Caco-2 (cell line): ENCODE data around the gene RAI1. TPM values are rescaled to one million over a fixed set of nuclear protein-coding genes. Genes with fewer than 3 reads are reported as not detected.

ENCODE experiments used
- BruUV-seq: library from RNA; stranded (reverse); fragments of 400-500 nt; replicated peaks from 2 replicates; lab custom pipeline; 2021; lab: Mats Ljungman, UMichigan
- CTCF ChIA-PET: fragments of 300-600 bp; sonication (Branson Sonifier 250); formaldehyde crosslinking; loops from one replicate; lab custom pipeline; 2022; ENCODE audit warnings: antibody characterized with exemption; lab: Charles Lee
- POLR2A ChIA-PET: fragments of 300-600 bp; sonication (Branson Sonifier 250); formaldehyde crosslinking; loops from one replicate; lab custom pipeline; 2022; ENCODE audit warnings: antibody characterized with exemption; lab: Charles Lee
- DNase-seq, 2 experiments: peaks; one replicate each; pipeline versions ENCODE4 v3.0.0 to v3.0.0-alpha.2; 2020 to 2022
- H3K27me3 ChIP-seq: replicated peaks from 2 replicates; pipeline ENCODE4 v1.6.0; 2011; ENCODE audit warnings: low read length; ENCODE audit not compliant: control insufficient read depth, insufficient read depth
- H3K36me3 ChIP-seq: 2 replicates; pipeline ENCODE4 v1.5.1; 2011; ENCODE audit warnings: low read length; ENCODE audit not compliant: control insufficient read depth, insufficient read depth
- H3K4me1 ChIP-seq: fragments of 250-450 bp; sonication (Bioruptor Pico); 2 replicates; pipeline ENCODE4 v1.5.1; 2020; ENCODE audit warnings: mild to moderate bottlenecking
- H3K4me3 ChIP-seq: 2 replicates; pipeline ENCODE4 v1.5.1; 2011; ENCODE audit warnings: low read depth, mild to moderate bottlenecking, control low read depth, low read length
- H3K9me3 ChIP-seq: fragments of 250-450 bp; sonication (Bioruptor Pico); 2 replicates; pipeline ENCODE4 v1.5.1; 2020; ENCODE audit warnings: mild to moderate bottlenecking, moderate library complexity
- H3K27ac Mint-ChIP-seq: one replicate; pipeline ENCODE4 v1.8.0; 2022; ENCODE audit warnings: mixed read lengths; ENCODE audit not compliant: unreplicated experiment
- H3K27me3 Mint-ChIP-seq: one replicate; pipeline ENCODE4 v1.8.0; 2022; ENCODE audit warnings: mixed read lengths; ENCODE audit not compliant: insufficient read depth, unreplicated experiment
- H3K36me3 Mint-ChIP-seq: one replicate; pipeline ENCODE4 v1.8.0; 2022; ENCODE audit warnings: mild to moderate bottlenecking, mixed read lengths; ENCODE audit not compliant: insufficient read depth, unreplicated experiment
- H3K4me1 Mint-ChIP-seq: one replicate; pipeline ENCODE4 v1.8.0; 2022; ENCODE audit warnings: low read depth, mixed read lengths; ENCODE audit not compliant: unreplicated experiment
- H3K4me3 Mint-ChIP-seq: one replicate; pipeline ENCODE4 v1.8.0; 2022; ENCODE audit warnings: mild to moderate bottlenecking, moderate library complexity, mixed read lengths; ENCODE audit not compliant: unreplicated experiment
- H3K9me3 Mint-ChIP-seq: one replicate; pipeline ENCODE4 v1.8.0; 2022; ENCODE audit warnings: mixed read lengths; ENCODE audit not compliant: unreplicated experiment
- CTCF ChIP-seq, 2 experiments: fragments of 200-600 bp in 1 of 2; IDR thresholded peaks; 1 replicate in 1 of 2; 2 replicates in 1 of 2; pipeline versions ENCODE4 v1.5.1 to v1.8.0; 2011 to 2022; ENCODE audit warnings: antibody characterized with exemption in 1 of 2, control low read depth in 1 of 2, inconsistent platforms in 1 of 2, low read depth in 1 of 2, low read length in 1 of 2, mild to moderate bottlenecking in 1 of 2, moderate library complexity in 1 of 2; ENCODE audit not compliant: insufficient read depth in 1 of 2, severe bottlenecking in 1 of 2, unreplicated experiment in 1 of 2
- intact Hi-C: fragments of 100-400 bp; cut with micrococcal nuclease; formaldehyde crosslinking; loops from one replicate; pipeline ENCODE4 v1.10.0; 2022; ENCODE audit not compliant: unreplicated experiment
- total RNA-seq: library from RNA; stranded (reverse); gene quantifications from 2 replicates; pipeline ENCODE4 v1.2.3, GENCODE V29; 2022

The RAI1 gene
- total RNA-seq, 1 experiment from 2014 or later: 44.3 TPM

GRCh38 chr17:17668775-17669579 lies 12.3 kb upstream of the RAI1 start:
- ChIA-PET POLR2A (no interaction called here), CTCF (no interaction called here)
- Mint-ChIP-seq H3K9me3 (no peaks in the 10 kb centered on the region), H3K4me3 (no peak overlapping the region), H3K36me3 (no peaks in the 10 kb centered on the region), H3K27me3 (peaks cover 2% of the 10 kb centered on the region), H3K4me1 (no peaks in the 10 kb centered on the region), H3K27ac (no peak overlapping the region)
- no peaks in the 10 kb centered on the region for H3K36me3 ChIP-seq
- H3K27me3 ChIP-seq: no peaks in the 10 kb centered on the region
- DNase-seq: no peak
- H3K4me3 ChIP-seq: no peak overlapping the region
- H3K9me3 ChIP-seq: no peaks in the 10 kb centered on the region
- no peak for TF ChIP-seq CTCF (IDR thresholded peaks at IDR 0.05; ENCODE audit: insufficient read depth in 1 of 2, low read depth in 1 of 2, low read length in 1 of 2, severe bottlenecking in 1 of 2, unreplicated experiment in 1 of 2)
- no peaks in the 10 kb centered on the region for H3K4me1 ChIP-seq
- BruUV-seq: no TSS peak
- intact Hi-C loops: no loop called here

GRCh38 chr17:17669580-17670235 lies 11.6 kb upstream of the RAI1 start:
- H3K4me1 ChIP-seq: no peaks in the 10 kb centered on the region
- Mint-ChIP-seq H3K27ac (no peak overlapping the region), H3K9me3 (no peaks in the 10 kb centered on the region), H3K4me3 (no peak overlapping the region), H3K4me1 (no peaks in the 10 kb centered on the region), H3K36me3 (no peaks in the 10 kb centered on the region), H3K27me3 (peaks cover 2% of the 10 kb centered on the region)
- no peaks in the 10 kb centered on the region for H3K9me3 ChIP-seq
- no peaks in the 10 kb centered on the region for H3K27me3 ChIP-seq
- H3K4me3 ChIP-seq: no peak overlapping the region
- no peaks in the 10 kb centered on the region for H3K36me3 ChIP-seq
- TF ChIP-seq CTCF (IDR thresholded peaks at IDR 0.05; ENCODE audit: insufficient read depth in 1 of 2, low read depth in 1 of 2, low read length in 1 of 2, severe bottlenecking in 1 of 2, unreplicated experiment in 1 of 2): no peak
- intact Hi-C loops: no loop called here
- no peak for DNase-seq
- POLR2A ChIA-PET: no interaction called here
- no TSS peak for BruUV-seq
- CTCF ChIA-PET: interaction anchor here (0.6 kb wide), 1 partner anchor 274 kb away, joined by 6 read pairs; no protein-coding TSS in a partner anchor

- H3K27me3 Mint-ChIP-seq: peaks cover 2% of the 10 kb centered on the region
- DNase-seq: no peak
- H3K4me3 ChIP-seq: no peak overlapping the region
- no peak overlapping the region for H3K27ac Mint-ChIP-seq
- no peaks in the 10 kb centered on the region for H3K9me3 Mint-ChIP-seq
- no peaks in the 10 kb centered on the region for H3K4me1 Mint-ChIP-seq
- ChIA-PET POLR2A (no interaction called here), CTCF (no interaction called here)
- no peaks in the 10 kb centered on the region for H3K36me3 ChIP-seq
- no peaks in the 10 kb centered on the region for H3K27me3 ChIP-seq
- BruUV-seq: no TSS peak
- H3K9me3 ChIP-seq: no peaks in the 10 kb centered on the region
- no peaks in the 10 kb centered on the region for H3K4me1 ChIP-seq
- intact Hi-C loops: no loop called here
- no peak overlapping the region for H3K4me3 Mint-ChIP-seq
- TF ChIP-seq CTCF (IDR thresholded peaks at IDR 0.05; ENCODE audit: insufficient read depth in 1 of 2, low read depth in 1 of 2, low read length in 1 of 2, severe bottlenecking in 1 of 2, unreplicated experiment in 1 of 2): no peak
- no peaks in the 10 kb centered on the region for H3K36me3 Mint-ChIP-seq
Measured at GRCh38 chr17:17670701-17671305, 10.5 kb upstream of the RAI1 start.
